Panc1 (cell line): Measurements from ENCODE around the gene CNGA4.

Source experiments
- TCF7L2 ChIP-seq: IDR thresholded peaks from 2 replicates; pipeline ENCODE4 v1.6.1; 2011; ENCODE audit warnings: mild to moderate bottlenecking, low read depth, low read length, inconsistent platforms
- TF ChIP-seq, protein P1 (sequence below): fragments of 450-650 bp; IDR thresholded peaks from 2 replicates; pipeline ENCODE4 v1.5.1; 2017; ENCODE audit warnings: mild to moderate bottlenecking

DNA sequence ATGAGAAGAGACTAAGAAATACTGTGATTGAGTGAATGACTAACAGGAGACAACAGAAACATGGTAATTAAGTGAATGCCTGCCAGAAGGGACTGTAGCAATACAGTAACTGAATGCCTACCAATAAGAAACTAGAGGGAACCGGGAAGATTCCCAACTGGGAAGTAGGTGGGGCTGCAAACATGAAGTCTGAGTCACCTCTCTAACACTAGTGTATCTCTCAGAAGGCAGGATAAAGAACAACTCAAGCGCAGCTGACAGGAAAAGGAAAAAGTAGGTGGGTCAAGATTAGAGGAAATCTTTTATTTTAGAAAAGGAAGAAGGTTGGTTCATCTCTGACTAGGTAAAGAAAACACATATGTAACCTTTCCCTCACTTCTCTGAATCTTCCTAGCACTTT lies 19.5 kb upstream of the CNGA4 start:
- no peak for TF ChIP-seq TCF7L2
- TF ChIP-seq, protein P1, sequence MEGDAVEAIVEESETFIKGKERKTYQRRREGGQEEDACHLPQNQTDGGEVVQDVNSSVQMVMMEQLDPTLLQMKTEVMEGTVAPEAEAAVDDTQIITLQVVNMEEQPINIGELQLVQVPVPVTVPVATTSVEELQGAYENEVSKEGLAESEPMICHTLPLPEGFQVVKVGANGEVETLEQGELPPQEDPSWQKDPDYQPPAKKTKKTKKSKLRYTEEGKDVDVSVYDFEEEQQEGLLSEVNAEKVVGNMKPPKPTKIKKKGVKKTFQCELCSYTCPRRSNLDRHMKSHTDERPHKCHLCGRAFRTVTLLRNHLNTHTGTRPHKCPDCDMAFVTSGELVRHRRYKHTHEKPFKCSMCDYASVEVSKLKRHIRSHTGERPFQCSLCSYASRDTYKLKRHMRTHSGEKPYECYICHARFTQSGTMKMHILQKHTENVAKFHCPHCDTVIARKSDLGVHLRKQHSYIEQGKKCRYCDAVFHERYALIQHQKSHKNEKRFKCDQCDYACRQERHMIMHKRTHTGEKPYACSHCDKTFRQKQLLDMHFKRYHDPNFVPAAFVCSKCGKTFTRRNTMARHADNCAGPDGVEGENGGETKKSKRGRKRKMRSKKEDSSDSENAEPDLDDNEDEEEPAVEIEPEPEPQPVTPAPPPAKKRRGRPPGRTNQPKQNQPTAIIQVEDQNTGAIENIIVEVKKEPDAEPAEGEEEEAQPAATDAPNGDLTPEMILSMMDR = no peak
